Stimulated activated CD8-positive, alpha-beta memory T cell treated with anti-CD3 and anti-CD28 coated beads, Interleukin-7, amount 100 ng/mL, for 24 hours (primary cell): ENCODE data around the gene RNF151.
"Not testable (repeated sequence)": the region's sequence is repeated elsewhere in the genome, so short reads cannot be mapped to it uniquely, and the experiment has no call there.

Experiments used
- DNase-seq: peaks from one replicate; pipeline ENCODE4 v3.0.0-alpha.2; 2020; ENCODE audit warnings: low read depth

RNF151 gene

GRCh38 chr16:1938910-1939309, 27.7 kb upstream of the RNF151 start:
- DNase-seq = no peak

GRCh38 chr16:1939833-1940232, 26.8 kb upstream of the RNF151 start:
- DNase-seq = not testable (repeated sequence)

GRCh38 chr16:1940273-1941161, 26.1 kb upstream of the RNF151 start:
- DNase-seq = no peak

- no peak for DNase-seq
Measured at GRCh38 chr16:1941162-1942046, 25.3 kb upstream of the RNF151 start.

- DNase-seq = no peak
Measured at GRCh38 chr16:1942047-1942809, 24.4 kb upstream of the RNF151 start.

- DNase-seq = peak; percentile 99
Measured at GRCh38 chr16:1942810-1943726, 23.6 kb upstream of the RNF151 start, which contains the start of gene MSRB1. TSS of gene MSRB1 (minus strand) at chr16:1943199. CDS start at chr16:1943156, 43 bp downstream.

GRCh38 chr16:1944612-1945199, 21.9 kb upstream of the RNF151 start:
- no peak for DNase-seq

- no peak for DNase-seq
Measured at GRCh38 chr16:1945559-1946391, 20.9 kb upstream of the RNF151 start.

GRCh38 chr16:1946495-1947368, 19.9 kb upstream of the RNF151 start:
- DNase-seq = no peak

- DNase-seq = no peak
Measured at GRCh38 chr16:1947369-1947670, 19.3 kb upstream of the RNF151 start.

- no peak for DNase-seq
Measured at GRCh38 chr16:1949507-1949906, 17.1 kb upstream of the RNF151 start.

- no peak for DNase-seq
Measured at GRCh38 chr16:1950047-1950446, 16.6 kb upstream of the RNF151 start.

- no peak for DNase-seq
Measured at GRCh38 chr16:1950559-1950958, 16.1 kb upstream of the RNF151 start.

- no peak for DNase-seq
Measured at GRCh38 chr16:1953734-1954133, 12.9 kb upstream of the RNF151 start.

GRCh38 chr16:1957434-1958142, 9.1 kb upstream of the RNF151 start:
- not testable (repeated sequence) for DNase-seq

- not testable (repeated sequence) for DNase-seq
Measured at GRCh38 chr16:1958143-1958491, 8.5 kb upstream of the RNF151 start.

GRCh38 chr16:1958715-1959268, 7.9 kb upstream of the RNF151 start:
- no peak for DNase-seq
